ENCODE results near the gene OR8U1.
"Not testable (repeated sequence)": the region's sequence is repeated elsewhere in the genome, so short reads cannot be mapped to it uniquely, and the experiment has no call there.

OR8U1 gene

GRCh38 chr11:56375324-56375723 is at the start of gene OR8U1:
OR8U1 (plus strand) TSS chr11:56375624; CDS start chr11:56375624, 0 bp downstream.
- no peak for DNase-seq (ENCODE audit: low read depth)

- no peak for DNase-seq (ENCODE audit: low read depth)
Measured at GRCh38 chr11:56331861-56332491, 43.4 kb upstream of the OR8U1 start.

- no peak for DNase-seq (ENCODE audit: low read depth)
Measured at GRCh38 chr11:56333156-56333555, 42.3 kb upstream of the OR8U1 start.

DNA sequence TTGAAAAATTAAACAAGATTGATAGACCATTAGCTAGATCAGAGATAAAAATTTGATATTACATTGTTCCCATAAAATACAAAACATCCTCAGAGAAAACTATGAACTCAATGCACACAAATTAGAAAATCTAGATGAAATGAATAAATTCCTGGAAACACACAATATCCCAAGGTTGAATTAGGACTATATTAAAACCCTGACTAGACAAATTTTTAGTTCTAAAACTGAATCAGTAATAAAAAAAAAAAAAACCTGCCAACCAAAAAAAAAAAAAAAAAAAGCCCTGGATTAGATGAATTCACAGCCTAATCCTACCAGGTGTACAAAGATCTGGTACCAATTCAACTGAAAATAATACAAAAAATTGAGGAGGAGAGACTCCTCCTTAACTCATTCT is 35.1 kb upstream of the OR8U1 start:
- DNase-seq (ENCODE audit: low read depth): no peak

DNA sequence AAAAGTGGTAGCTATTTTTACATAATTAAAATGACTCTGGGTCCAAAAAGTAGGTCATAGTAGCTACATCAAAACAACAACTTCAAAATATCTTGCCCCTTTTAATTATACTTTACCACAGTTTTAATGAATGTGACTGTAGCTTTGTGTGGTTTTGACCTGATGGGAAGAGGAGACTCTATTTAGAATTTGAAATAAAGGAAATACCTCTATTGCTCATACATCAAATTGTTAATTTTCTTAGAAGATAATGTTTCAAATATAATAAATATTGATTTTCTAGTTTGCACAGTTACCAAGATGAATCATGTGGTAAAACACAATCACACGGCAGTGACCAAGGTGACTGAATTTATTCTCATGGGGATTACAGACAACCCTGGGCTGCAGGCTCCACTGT is 29.7 kb upstream of the OR8U1 start, which contains the start of gene OR8K1:
Gene OR8K1 (plus strand): TSS at position 301 of the 400 bp plus-strand sequence. CDS start 0 bp downstream, at position 301.
- no peak for DNase-seq (ENCODE audit: low read depth)

DNA sequence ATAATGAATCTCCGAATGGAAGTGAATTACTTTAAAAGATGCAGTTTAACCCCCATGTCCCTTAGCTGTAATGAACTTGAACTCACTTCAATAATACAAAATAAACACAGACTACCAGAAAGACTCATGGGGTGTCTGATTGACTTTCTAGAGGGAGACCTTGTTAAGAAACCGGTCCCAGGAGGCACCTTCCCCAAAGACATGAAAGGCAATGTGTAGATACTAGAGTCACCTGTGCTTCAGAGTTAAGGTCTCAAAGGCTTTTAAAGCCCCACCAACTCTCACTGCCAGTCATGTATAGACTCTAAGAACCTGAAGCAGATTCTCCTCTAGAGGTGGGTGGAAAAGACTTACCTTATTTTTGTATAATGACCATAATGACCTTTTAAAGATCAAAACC is 21.4 kb upstream of the OR8U1 start, which contains the start of gene OR8J1:
Gene OR8J1 (plus strand): TSS at position 301 of the 400 bp plus-strand sequence. CDS start 5,956 bp downstream, outside the sequence.
- no peak for DNase-seq (ENCODE audit: low read depth)

- DNase-seq (ENCODE audit: low read depth): no peak
Measured at GRCh38 chr11:56380120-56380519, 4.7 kb downstream of the OR8U1 start.

- DNase-seq (ENCODE audit: low read depth): no peak
Measured at GRCh38 chr11:56394381-56394780, 19.0 kb downstream of the OR8U1 start.

DNA sequence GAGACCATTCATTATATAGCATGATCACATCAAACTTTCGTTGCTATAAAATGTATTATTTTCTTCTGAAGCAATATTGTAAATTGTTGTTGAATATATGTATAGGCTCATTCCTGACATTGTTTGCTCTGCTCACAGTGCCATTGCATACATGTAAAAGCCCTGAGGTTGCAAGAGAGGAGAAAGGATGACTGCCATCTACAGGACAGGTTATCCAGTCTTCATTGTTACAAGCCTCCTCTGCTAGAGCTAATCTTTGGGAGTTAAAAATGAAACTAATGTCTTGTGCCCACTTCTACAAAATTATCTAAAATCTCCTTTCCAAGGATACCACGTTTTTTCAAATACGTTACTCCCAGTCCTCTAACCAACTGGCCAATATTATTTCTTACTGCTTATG is 20.6 kb downstream of the OR8U1 start:
- DNase-seq (ENCODE audit: low read depth): no peak

GRCh38 chr11:56401858-56402461 is 26.5 kb downstream of the OR8U1 start:
- DNase-seq (ENCODE audit: low read depth): not testable (repeated sequence)

DNA sequence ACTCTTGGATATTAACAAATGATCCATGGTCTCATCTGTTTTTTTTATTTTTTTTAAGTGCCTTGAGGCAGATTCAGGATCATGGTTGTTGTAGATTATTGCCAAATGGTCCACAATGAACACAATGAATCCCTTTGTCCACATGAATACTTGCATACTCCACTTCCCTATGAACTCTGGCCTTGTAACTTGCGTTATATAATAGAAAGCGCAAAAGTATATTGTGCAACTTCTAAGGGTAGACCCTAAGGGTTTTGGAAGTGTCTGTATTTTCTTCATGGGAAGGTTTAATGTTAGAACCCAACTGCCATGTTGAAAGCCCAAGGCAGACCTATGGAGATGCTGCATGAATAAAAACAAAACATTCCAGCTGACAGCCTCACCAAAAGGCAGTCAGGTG is 29.0 kb downstream of the OR8U1 start:
- DNase-seq (ENCODE audit: low read depth): no peak

GRCh38 chr11:56410801-56411200 is 35.4 kb downstream of the OR8U1 start:
- DNase-seq (ENCODE audit: low read depth): no peak

DNA sequence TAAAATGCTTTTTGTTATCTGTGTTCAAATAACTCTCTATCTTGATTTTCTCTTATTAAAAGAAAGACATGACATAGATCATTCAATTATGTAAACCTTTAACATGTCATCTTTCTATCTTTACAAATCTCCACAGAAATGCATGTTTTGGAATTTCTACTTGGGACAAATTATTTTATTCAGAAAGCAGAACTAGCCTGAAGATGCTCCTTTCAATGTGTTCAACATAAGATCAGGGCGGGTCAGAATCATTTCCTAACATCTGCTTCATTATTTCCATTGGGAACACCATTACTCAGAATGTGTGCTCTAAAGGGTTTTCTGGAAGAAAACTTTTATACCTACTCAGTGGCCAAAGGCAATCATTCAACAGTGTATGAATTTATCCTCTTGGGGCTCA is 37.0 kb downstream of the OR8U1 start, which contains the start of gene OR5AL1:
Gene OR5AL1 (plus strand): TSS at position 301 of the 400 bp plus-strand sequence.
- no peak for DNase-seq (ENCODE audit: low read depth)
